Stomach (tissue), 4 donors: ENCODE data around the gene NHLRC3.

Source experiments
- EP300 ChIP-seq: sonication (generic); formaldehyde crosslinking; IDR thresholded peaks from one replicate; pipeline ENCODE4 v1.6.1; 2017; ENCODE audit warnings: antibody characterized with exemption
- POLR2A ChIP-seq, 4 donors: fragments of 450-650 bp; IDR thresholded peaks; one replicate each; pipeline ENCODE4 v1.6.1; 2016; ENCODE audit warnings: antibody characterized with exemption in 4 of 4, control low read depth in 2 of 4, mild to moderate bottlenecking in 1 of 4, moderate library complexity in 1 of 4
- POLR2AphosphoS5 ChIP-seq, 3 donors: sonication (generic); formaldehyde crosslinking; IDR thresholded peaks; one replicate each; pipeline ENCODE4 v1.6.1; 2016; ENCODE audit warnings: antibody characterized with exemption in 3 of 3
- TF ChIP-seq, protein P1 (sequence below), 7 experiments: fragments of 450-650 bp in 4 of 7; fragments of 200-600 bp in 3 of 7; sonication (generic) in 3 of 7; IDR thresholded peaks; one replicate each; pipeline ENCODE4 v1.5.1; 2016 to 2019; ENCODE audit warnings: antibody characterized with exemption in 7 of 7, control low read depth in 2 of 7, mild to moderate bottlenecking in 1 of 7

DNA sequence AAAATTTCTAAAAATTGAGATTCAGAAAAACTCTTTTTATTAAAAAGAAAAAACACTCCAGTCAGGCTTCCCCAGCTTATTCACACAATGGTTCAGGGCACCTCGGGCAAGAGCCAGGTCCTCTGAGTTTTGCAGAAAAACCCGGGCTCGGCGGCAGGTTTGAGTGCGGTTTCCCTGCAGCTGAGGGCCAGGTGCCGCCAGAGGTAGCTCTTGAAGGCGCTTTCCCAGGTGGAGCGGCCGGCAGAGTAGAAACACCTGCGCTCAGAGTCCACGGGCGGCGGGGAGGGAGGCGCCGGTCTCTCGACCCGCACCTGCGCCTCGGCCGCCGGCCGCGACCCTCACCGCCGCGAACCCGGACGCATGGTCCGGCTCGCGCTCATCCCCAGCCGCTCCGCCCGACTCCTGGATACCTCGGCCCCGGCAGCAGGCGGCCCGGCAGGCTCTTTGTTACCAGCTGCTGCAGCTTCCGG lies 811 bp upstream of the NHLRC3 start:
- TF ChIP-seq, protein P1, sequence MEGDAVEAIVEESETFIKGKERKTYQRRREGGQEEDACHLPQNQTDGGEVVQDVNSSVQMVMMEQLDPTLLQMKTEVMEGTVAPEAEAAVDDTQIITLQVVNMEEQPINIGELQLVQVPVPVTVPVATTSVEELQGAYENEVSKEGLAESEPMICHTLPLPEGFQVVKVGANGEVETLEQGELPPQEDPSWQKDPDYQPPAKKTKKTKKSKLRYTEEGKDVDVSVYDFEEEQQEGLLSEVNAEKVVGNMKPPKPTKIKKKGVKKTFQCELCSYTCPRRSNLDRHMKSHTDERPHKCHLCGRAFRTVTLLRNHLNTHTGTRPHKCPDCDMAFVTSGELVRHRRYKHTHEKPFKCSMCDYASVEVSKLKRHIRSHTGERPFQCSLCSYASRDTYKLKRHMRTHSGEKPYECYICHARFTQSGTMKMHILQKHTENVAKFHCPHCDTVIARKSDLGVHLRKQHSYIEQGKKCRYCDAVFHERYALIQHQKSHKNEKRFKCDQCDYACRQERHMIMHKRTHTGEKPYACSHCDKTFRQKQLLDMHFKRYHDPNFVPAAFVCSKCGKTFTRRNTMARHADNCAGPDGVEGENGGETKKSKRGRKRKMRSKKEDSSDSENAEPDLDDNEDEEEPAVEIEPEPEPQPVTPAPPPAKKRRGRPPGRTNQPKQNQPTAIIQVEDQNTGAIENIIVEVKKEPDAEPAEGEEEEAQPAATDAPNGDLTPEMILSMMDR (IDR thresholded peaks at IDR 0.05) = no peak
- no peak for TF ChIP-seq POLR2AphosphoS5 (IDR thresholded peaks at IDR 0.05)
- no peak for TF ChIP-seq EP300
- no peak for TF ChIP-seq POLR2A (IDR thresholded peaks at IDR 0.05)
